Panc1 (cell line): ENCODE data around the gene RIPK1. TPM values are rescaled to one million over a fixed set of nuclear protein-coding genes. Genes with fewer than 3 reads are reported as not detected.
A peak's percentile ranks its signal among the peaks of the same experiment; 100 is the strongest.

ENCODE experiments used
- ATAC-seq: fragments of 200-7000 bp; cut with Tn5 transposase; 2 replicates; pipeline ENCODE4 v1.9.1; 2020; ENCODE audit warnings: mild to moderate bottlenecking, moderate library complexity
- BruUV-seq: library from RNA; stranded (reverse); fragments of 400-500 nt; replicated peaks from 2 replicates; lab custom pipeline; 2021; lab: Mats Ljungman, UMichigan
- CTCF ChIA-PET: fragments of 300-600 bp; sonication (Branson Sonifier 250); formaldehyde crosslinking; loops from one replicate; lab custom pipeline; 2022; ENCODE audit warnings: antibody characterized with exemption; lab: Charles Lee
- POLR2A ChIA-PET: fragments of 300-600 bp; sonication (Branson Sonifier 250); formaldehyde crosslinking; loops from one replicate; lab custom pipeline; 2022; ENCODE audit warnings: antibody characterized with exemption; lab: Charles Lee
- DNase-seq: peaks from one replicate; pipeline ENCODE4 v3.0.0-alpha.2; 2010; ENCODE audit warnings: low read depth, low spot score
- H3K27ac ChIP-seq: 2 replicates; pipeline ENCODE4 v1.5.1; 2011; ENCODE audit warnings: mild to moderate bottlenecking, low read length, inconsistent platforms
- H3K27me3 ChIP-seq: fragments of 200-500 bp; sonication (Bioruptor generic); 2 replicates; pipeline ENCODE4 v1.6.0; 2014; ENCODE audit warnings: low read length, inconsistent platforms; ENCODE audit not compliant: control insufficient read depth, insufficient read depth
- H3K36me3 ChIP-seq: fragments of 200-500 bp; sonication (Bioruptor generic); 2 replicates; pipeline ENCODE4 v1.5.1; 2014; ENCODE audit warnings: inconsistent platforms, mild to moderate bottlenecking, low read length, moderate library complexity; ENCODE audit not compliant: control insufficient read depth, insufficient read depth
- H3K4me1 ChIP-seq: 2 replicates; pipeline ENCODE4 v1.5.1; 2011; ENCODE audit warnings: inconsistent platforms, mild to moderate bottlenecking, low read length, moderate library complexity; ENCODE audit not compliant: control insufficient read depth, insufficient read depth
- H3K4me3 ChIP-seq, 2 experiments: 2 replicates each; pipeline ENCODE4 v1.5.1; 2011 to 2012; ENCODE audit warnings: low read depth in 2 of 2, low read length in 2 of 2, mild to moderate bottlenecking in 2 of 2, inconsistent platforms in 1 of 2, moderate library complexity in 1 of 2
- H3K9me3 ChIP-seq: fragments of 200-500 bp; sonication (Bioruptor generic); 2 replicates; pipeline ENCODE4 v1.5.1; 2014; ENCODE audit warnings: low read depth, mild to moderate bottlenecking, inconsistent platforms, low read length, moderate library complexity; ENCODE audit not compliant: control insufficient read depth, insufficient read depth
- CTCF ChIP-seq: fragments of 450-650 bp; IDR thresholded peaks from 2 replicates; pipeline ENCODE4 v1.5.1; 2017; ENCODE audit warnings: mild to moderate bottlenecking
- POLR2AphosphoS5 ChIP-seq: IDR thresholded peaks from 2 replicates; pipeline ENCODE4 v1.6.1; 2012; ENCODE audit warnings: mild to moderate bottlenecking, low read depth, low read length, moderate library complexity
- REST ChIP-seq, 2 experiments: IDR thresholded peaks; 2 replicates each; pipeline ENCODE4 v1.6.1; 2011 to 2012; ENCODE audit warnings: low read depth in 2 of 2, control low read depth in 1 of 2, low read length in 1 of 2, mild to moderate bottlenecking in 1 of 2, moderate library complexity in 1 of 2; ENCODE audit not compliant: insufficient read depth in 1 of 2
- SIN3A ChIP-seq: IDR thresholded peaks from 2 replicates; pipeline ENCODE4 v1.6.1; 2012; ENCODE audit warnings: low read depth, mild to moderate bottlenecking, low read length, moderate library complexity, borderline replicate concordance; ENCODE audit not compliant: insufficient read depth
- TCF7L2 ChIP-seq: IDR thresholded peaks from 2 replicates; pipeline ENCODE4 v1.6.1; 2011; ENCODE audit warnings: mild to moderate bottlenecking, low read depth, low read length, inconsistent platforms
- in situ Hi-C: cut with HindIII; loops from 2 replicates; pipeline ENCODE4 v1.10.0; 2016; ENCODE audit warnings: low sequenced_read_pairs, low pct_unique_long_range_greater_than_20kb
- intact Hi-C: fragments of 100-400 bp; cut with micrococcal nuclease; formaldehyde crosslinking; loops from one replicate; pipeline ENCODE4 v1.10.0; 2022; ENCODE audit not compliant: unreplicated experiment
- total RNA-seq: library from RNA; stranded (reverse); gene quantifications from one replicate; pipeline ENCODE4 v1.2.1, GENCODE V29; 2021; ENCODE audit not compliant: unreplicated experiment

Gene RIPK1
- total RNA-seq, 1 experiment from 2014 or later = 31.6 TPM

GRCh38 chr6:3063733-3064700 lies 4.3 kb upstream of the RIPK1 start:
- POLR2A ChIA-PET = interaction anchor here (0.7 to 1.0 kb wide), 3 partner anchors 51 to 74 kb away, joined by 3 to 6 read pairs (median 4); no protein-coding TSS in a partner anchor
- CTCF ChIA-PET = interaction anchor here (0.6 kb wide), 1 partner anchor 25 kb away, joined by 3 read pairs; no protein-coding TSS in a partner anchor
- Histone ChIP-seq H3K36me3 (no peaks in the 10 kb centered on the region; the same call in 1 of the 2 replicates), H3K27ac (peak overlapping the region; percentile 79), H3K27me3 (no peaks in the 10 kb centered on the region), H3K4me1 (peaks cover 14% of the 10 kb centered on the region), H3K4me3 (peak overlapping the region; percentile 69 to 75), H3K9me3 (no peaks in the 10 kb centered on the region)
- TF ChIP-seq CTCF = no peak
- no peak for TF ChIP-seq SIN3A
- peak; percentile 90 for TF ChIP-seq POLR2AphosphoS5
- TF ChIP-seq REST (IDR thresholded peaks at IDR 0.05; ENCODE audit: insufficient read depth in 1 of 2, low read depth in 2 of 2, low read length in 1 of 2) = no peak
- peak; percentile 38; the same call in 1 of the 2 replicates for TF ChIP-seq TCF7L2
- BruUV-seq = no TSS peak
- ATAC-seq (peak; percentile 93), DNase-seq (no peak)
- in situ Hi-C loops (no loop called here), intact Hi-C loops (no loop called here)

GRCh38 chr6:3071568-3071967 lies 3.3 kb downstream of the RIPK1 start:
- no peaks in the 10 kb centered on the region for H3K27me3 ChIP-seq
- H3K36me3 ChIP-seq = no peaks in the 10 kb centered on the region; the same call in 1 of the 2 replicates
- no peak for DNase-seq
- no peak overlapping the region for H3K27ac ChIP-seq
- BruUV-seq = TSS peak; percentile 41
- intact Hi-C loops (no loop called here), in situ Hi-C loops (no loop called here)
- no peak for ATAC-seq
- H3K4me3 ChIP-seq = no peak overlapping the region
- POLR2A ChIA-PET = no interaction called here
- TF ChIP-seq REST (IDR thresholded peaks at IDR 0.05; ENCODE audit: insufficient read depth in 1 of 2, low read depth in 2 of 2, low read length in 1 of 2) (no peak), TCF7L2 (no peak), SIN3A (no peak), CTCF (no peak), POLR2AphosphoS5 (no peak)
- CTCF ChIA-PET = no interaction called here
- H3K4me1 ChIP-seq = peaks cover 10% of the 10 kb centered on the region
- no peaks in the 10 kb centered on the region for H3K9me3 ChIP-seq
